HCT116 (cell line): ENCODE data around the gene S100A2.

Experiments
- CEBPB ChIP-seq: IDR thresholded peaks from 2 replicates; pipeline ENCODE4 v1.6.1; 2012; ENCODE audit warnings: low read depth
- CTCF ChIP-seq, 3 experiments: fragments of 200-600 bp in 1 of 3; sonication (generic) in 1 of 3; IDR thresholded peaks in 2 of 3; conservative IDR thresholded peaks in 1 of 3; 2 replicates each; pipeline ENCODE4 v1.5.1; 2012 to 2017; ENCODE audit warnings: low read depth in 2 of 3, low read length in 2 of 3, antibody characterized with exemption in 1 of 3, borderline replicate concordance in 1 of 3, control low read depth in 1 of 3, mild to moderate bottlenecking in 1 of 3, mixed read lengths in 1 of 3, mixed run types in 1 of 3, moderate library complexity in 1 of 3; ENCODE audit not compliant: insufficient read depth in 1 of 3
- EGR1 ChIP-seq: IDR thresholded peaks from 2 replicates; pipeline ENCODE4 v1.6.1; 2012; ENCODE audit warnings: low read depth
- EZH2 ChIP-seq: fragments of 200-600 bp; sonication (generic); IDR thresholded peaks from 2 replicates; pipeline ENCODE4 v1.6.1; 2017; ENCODE audit warnings: antibody characterized with exemption, mixed run types
- EZH2phosphoT487 ChIP-seq: fragments of 200-600 bp; IDR thresholded peaks from 2 replicates; pipeline ENCODE4 v1.6.1; 2018; ENCODE audit warnings: antibody characterized with exemption, borderline replicate concordance
- MAX ChIP-seq: IDR thresholded peaks from 2 replicates; pipeline ENCODE4 v1.6.1; 2012
- SIN3A ChIP-seq: IDR thresholded peaks from 2 replicates; pipeline ENCODE4 v1.6.1; 2012; ENCODE audit warnings: low read depth
- SP1 ChIP-seq: IDR thresholded peaks from 2 replicates; pipeline ENCODE4 v1.6.1; 2012; ENCODE audit warnings: low read depth
- ZNF274 ChIP-seq: fragments of 200-500 bp; sonication (Bioruptor generic); IDR thresholded peaks from 2 replicates; pipeline ENCODE4 v1.6.1; 2014; ENCODE audit warnings: mild to moderate bottlenecking, low read depth, low read length, inconsistent platforms

GRCh38 chr1:153536671-153537375 is 28.8 kb downstream of the S100A2 start:
- TF ChIP-seq EZH2phosphoT487: no peak
- TF ChIP-seq EGR1: no peak
- TF ChIP-seq MAX: no peak
- TF ChIP-seq ZNF274: no peak
- TF ChIP-seq CTCF (IDR thresholded peaks at IDR 0.05 in 2 of 3, conservative IDR thresholded peaks at IDR 0.05 in 1 of 3; ENCODE audit: borderline replicate concordance in 1 of 3, insufficient read depth in 1 of 3, low read depth in 2 of 3, low read length in 2 of 3): no peak
- TF ChIP-seq SP1: no peak
- TF ChIP-seq EZH2: no peak
- TF ChIP-seq SIN3A: no peak
- no peak for TF ChIP-seq CEBPB
